ENCODE results near the gene WWOX. TPM values are rescaled to one million over a fixed set of nuclear protein-coding genes. Genes with fewer than 3 reads are reported as not detected.

WWOX gene
- total and polyA plus RNA-seq, 2 donors (not counting 3 experiments of a cell fraction or from before 2014, with no cell fraction given), result 6.2 to 12.5 TPM

GRCh38 chr16:78436023-78436422 is 336.6 kb downstream of the WWOX start:
- FAIRE-seq (no peak), DNase-seq (ENCODE audit: low read depth, low spot score) (no peak)
- Histone ChIP-seq H3K4me1 (ENCODE audit: control insufficient read depth, extremely low read depth, insufficient read depth, low read length) (no peaks in the 10 kb centered on the region), H2AFZ (ENCODE audit: low read depth, low read length) (no peak overlapping the region), H3K79me2 (ENCODE audit: control insufficient read depth, insufficient read depth, low read length) (no peaks in the 10 kb centered on the region), H3K36me3 (ENCODE audit: control insufficient read depth in 2 of 2, extremely low read depth in 1 of 2, insufficient read depth in 2 of 2, low read length in 2 of 2) (no peaks in the 10 kb centered on the region), H3K9me3 (replicated peaks; ENCODE audit: control insufficient read depth, insufficient read depth, low read length) (peaks cover 2% of the 10 kb centered on the region), H4K20me1 (replicated peaks; ENCODE audit: control insufficient read depth, extremely low read depth, insufficient read depth, low read length) (no peaks in the 10 kb centered on the region), H3K4me2 (ENCODE audit: insufficient read depth, low read length) (no peak overlapping the region), H3K27ac (ENCODE audit: insufficient read depth, low read depth, low read length) (no peak overlapping the region), H3K27me3 (ENCODE audit: control insufficient read depth in 2 of 2, insufficient read depth in 2 of 2, low read length in 2 of 2) (no peaks in the 10 kb centered on the region), H3K9me1 (replicated peaks; ENCODE audit: control insufficient read depth, extremely low read depth, insufficient read depth, low read length) (no peaks in the 10 kb centered on the region), H3K4me3 (replicated peaks in 1 of 3; ENCODE audit: insufficient read depth in 1 of 3, low read depth in 1 of 3, low read length in 3 of 3) (no peak overlapping the region), H3K9ac (replicated peaks; ENCODE audit: extremely low read depth, insufficient read depth, low read length) (no peak overlapping the region)
- ChIA-PET POLR2A (no interaction called here), CTCF (no interaction called here)
- TF ChIP-seq POLR2A (IDR thresholded peaks at IDR 0.05; ENCODE audit: low read depth, low read length) (no peak), JUN (IDR thresholded peaks at IDR 0.05; ENCODE audit: borderline replicate concordance, insufficient read depth, insufficient read length, low read depth) (no peak), MAX (IDR thresholded peaks at IDR 0.05; ENCODE audit: insufficient read depth, insufficient read length) (no peak), POLR2AphosphoS5 (IDR thresholded peaks at IDR 0.05; ENCODE audit: insufficient read depth, low read depth, low read length) (no peak), FOS (IDR thresholded peaks at IDR 0.05; ENCODE audit: borderline replicate concordance, insufficient read depth, low read length) (no peak), EZH2 (IDR thresholded peaks at IDR 0.05; ENCODE audit: borderline replicate concordance, low read depth, low read length, severe bottlenecking) (no peak), GATA2 (IDR thresholded peaks at IDR 0.05; ENCODE audit: insufficient read depth, insufficient read length, low read depth, low read length) (no peak), MYC (IDR thresholded peaks at IDR 0.05; ENCODE audit: low read depth, low read length) (no peak), CTCF (IDR thresholded peaks at IDR 0.05; ENCODE audit: extremely low read depth in 1 of 2, insufficient read depth in 1 of 2, low read depth in 1 of 2, low read length in 2 of 2) (no peak)
- dilution Hi-C loops (cut with MboI; ENCODE audit: extremely low pct_ligation_motif_present, low sequenced_read_pairs), result no loop called here
- intact Hi-C loops (cut with micrococcal nuclease), result loop anchor here (2.0 kb wide), 1 partner anchor 313 kb away; no protein-coding TSS in a partner anchor
- BruUV-seq (replicated peaks), result no TSS peak
